Heart left ventricle (tissue), 16 donors: ENCODE measurements around the gene OGFR. TPM values are rescaled to one million over a fixed set of nuclear protein-coding genes. Genes with fewer than 3 reads are reported as not detected.

ENCODE experiments used
- ATAC-seq, 4 donors: fragments of 200-7000 bp; cut with Tn5 transposase; one replicate each; pipeline ENCODE4 v1.9.1; 2020 to 2022; ENCODE audit warnings: moderate library complexity in 4 of 4, mild to moderate bottlenecking in 3 of 4, moderate number of reproducible peaks in 1 of 4
- DNase-seq, 5 donors: peaks; one replicate each; pipeline ENCODE4 v3.0.0-alpha.2; 2020
- H3K27ac ChIP-seq, 12 donors: fragments of 200-600 bp; sonication (generic) in 4 of 12; one replicate each; pipeline versions ENCODE4 v1.5.0 to v1.8.0; 2016 to 2022; ENCODE audit warnings: mild to moderate bottlenecking in 2 of 12
- H3K27me3 ChIP-seq, 9 donors: fragments of 200-600 bp; sonication (generic) in 2 of 9; one replicate each; pipeline versions ENCODE4 v1.5.1 to v1.8.0; 2016 to 2022; ENCODE audit warnings: mild to moderate bottlenecking in 3 of 9
- H3K36me3 ChIP-seq, 9 donors: fragments of 200-600 bp; sonication (generic) in 2 of 9; one replicate each; pipeline versions ENCODE4 v1.5.0 to v1.8.0; 2018 to 2022; ENCODE audit warnings: mild to moderate bottlenecking in 2 of 9
- H3K4me1 ChIP-seq, 12 donors: fragments of 200-600 bp; sonication (generic) in 4 of 12; one replicate each; pipeline versions ENCODE4 v1.5.0 to v1.8.0; 2016 to 2022; ENCODE audit warnings: mild to moderate bottlenecking in 3 of 12
- H3K4me3 ChIP-seq, 12 donors: fragments of 200-600 bp; sonication (generic) in 4 of 12; one replicate each; pipeline versions ENCODE4 v1.5.0 to v1.8.0; 2017 to 2022; ENCODE audit warnings: mild to moderate bottlenecking in 9 of 12, moderate library complexity in 4 of 12
- H3K9me3 ChIP-seq, 12 donors: fragments of 200-600 bp; sonication (generic) in 4 of 12; one replicate each; pipeline versions ENCODE4 v1.5.0 to v1.8.0; 2016 to 2022; ENCODE audit warnings: mild to moderate bottlenecking in 1 of 12
- CTCF ChIP-seq, 12 donors: fragments of 200-600 bp; sonication (generic) in 4 of 12; IDR thresholded peaks; one replicate each; pipeline versions ENCODE4 v1.5.0 to v1.8.0; 2018 to 2022; ENCODE audit warnings: antibody characterized with exemption in 12 of 12, mild to moderate bottlenecking in 5 of 12
- POLR2A ChIP-seq, 2 donors: fragments of 450-650 bp; IDR thresholded peaks; one replicate each; pipeline ENCODE4 v1.6.1; 2017; ENCODE audit warnings: antibody characterized with exemption in 2 of 2, mild to moderate bottlenecking in 2 of 2, moderate library complexity in 2 of 2
- WGBS, 4 donors: extraction: QIAGEN DNeasy Blood & Tissue Kit in 2 of 4; methylation state at CpG; one replicate each; pipeline versions ENCODE4 v1.1.5 to v1.1.7; 2013 to 2018; 5-methylcytosine and 5-hydroxymethylcytosine counted together
- intact Hi-C, 10 donors: fragments of 100-400 bp; cut with DNase I; formaldehyde crosslinking; loops; one replicate each; pipeline versions ENCODE4 v1.11.1 to v1.14.2; 2022
- polyA plus RNA-seq, 2 donors: library from polyadenylated mRNA; stranded (reverse); fragments of 200-250 nt; gene quantifications; one replicate each; pipeline ENCODE4 v1.2.3, GENCODE V29; 2013
- total RNA-seq, 9 donors: library from RNA; depleted of rRNA in 2 of 9; stranded (reverse); fragments of >200 nt in 2 of 9; fragmentation: NEBNext Ultra II Directional in 3 of 9; extraction: Animal tissue kit (Norgen Biotek cat#: 25700) in 3 of 9; gene quantifications; one replicate each; pipeline versions ENCODE4 v1.1.0 to v1.2.4, GENCODE V29; 2016 to 2023
- donor health status: ischemic (EF 13 %, LVEDD 7.1; RV severe dilation, severe dysfunction).
- donor health status: healthy with polysubstance abuse.
- donor health status: DM: no; HTN: yes; CAD: no.
- donor health status: DM: no; HTN: no; CAD: no.
- donor health status: ischemic (EF 25% LVEDD 6.9; RV normal size, moderate dysfunction).
- donor health status: ischemic (EF 25% LVEDD 5.7; RV mildly dilated, moderate dysfunction).
- donor health status: healthy.
- donor health status: DM: yes; HTN: yes; CAD: no.
- donor health status: ischemic (EF 35%, LVEDD 5.7; RV mildly dilated, moderate dysfunction).
- donor health status: nonischemic (EF 11% LVEDD 7.7; RV severe dilation, severe dysfunction).
- donor health status: DM: yes; HTN: yes; CAD: no.
- donor health status: PGD.
- donor health status: ischemic (EF 29% LVEDD 5.4; RV normal size, mild dysfunction).
- donor health status: nonischemic (EF 23%, LVEDD 6.1; RV moderate dilation, normal function).

OGFR gene
- total and polyA plus RNA-seq, 11 donors, result 14.9 to 46.9 (median 21.2) TPM

DNA sequence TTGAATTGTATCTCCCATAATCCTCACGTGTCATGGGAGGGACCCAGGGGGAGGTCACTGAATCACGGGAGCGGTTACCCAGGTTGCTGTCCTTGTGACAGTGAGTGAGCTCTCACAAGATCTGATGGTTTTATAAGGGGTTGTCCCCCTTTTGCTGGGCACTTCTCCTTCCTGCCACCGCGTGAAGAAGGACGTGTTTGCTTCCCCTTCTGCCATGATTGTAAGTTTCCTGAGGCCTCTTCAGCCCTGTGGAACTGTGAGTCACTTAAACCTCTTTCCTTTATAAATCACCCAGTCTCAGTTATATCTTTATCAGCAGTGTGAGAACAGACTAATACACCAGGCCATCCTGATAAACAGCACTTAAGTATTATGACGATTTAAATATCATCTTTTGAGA lies 17.3 kb upstream of the OGFR start:
- no peaks in the 10 kb centered on the region for H3K27me3 ChIP-seq
- no peak for ATAC-seq
- H3K9me3 ChIP-seq, result no peaks in the 10 kb centered on the region
- TF ChIP-seq CTCF (IDR thresholded peaks at IDR 0.05) (no peak), POLR2A (IDR thresholded peaks at IDR 0.05) (no peak)
- H3K4me3 ChIP-seq, result no peak overlapping the region
- no peak for DNase-seq
- H3K27ac ChIP-seq, result no peak overlapping the region
- H3K4me1 ChIP-seq, result peaks cover 0 to 22% (median 10%) of the 10 kb centered on the region in 12 donors
- H3K36me3 ChIP-seq, result no peaks in the 10 kb centered on the region
- WGBS, 4 donors, result 78 to 88% (median 86%) methylated on average over 7 of the region's 7 CpGs
- intact Hi-C loops, result loop anchor here in 1 of 10 donors (10.0 kb wide), 1 partner anchor 283 kb away; no protein-coding TSS in a partner anchor

DNA sequence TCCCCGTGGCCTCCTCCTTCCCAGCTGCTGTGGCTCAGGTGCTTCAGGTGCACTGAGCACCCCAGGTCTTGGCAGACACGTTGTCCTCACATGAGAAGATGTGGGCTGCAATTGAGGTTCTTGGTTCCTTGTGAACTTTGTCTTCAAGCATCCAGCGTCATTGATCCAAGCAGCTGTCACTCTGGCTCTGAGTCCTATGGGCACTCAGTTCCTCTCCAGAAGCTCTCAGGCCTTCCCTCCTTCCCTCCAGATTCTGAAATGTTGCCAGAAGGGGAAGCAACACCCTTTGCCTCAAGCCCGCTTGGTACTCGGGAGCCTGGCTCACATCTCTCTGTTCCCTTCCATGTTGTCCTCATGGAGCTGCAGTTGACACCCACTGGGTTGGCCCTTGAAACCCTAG lies 16.8 kb upstream of the OGFR start:
- intact Hi-C loops, result loop anchor here in 1 of 10 donors (10.0 kb wide), 1 partner anchor 283 kb away; no protein-coding TSS in a partner anchor
- 86 to 89% (median 87%) methylated on average over 5 of the region's 5 CpGs for WGBS, 4 donors
- no peaks in the 10 kb centered on the region for H3K36me3 ChIP-seq
- H3K9me3 ChIP-seq, result no peaks in the 10 kb centered on the region
- H3K4me3 ChIP-seq, result no peak overlapping the region
- no peak for ATAC-seq
- H3K27ac ChIP-seq, result no peak overlapping the region
- H3K27me3 ChIP-seq, result no peaks in the 10 kb centered on the region
- TF ChIP-seq POLR2A (IDR thresholded peaks at IDR 0.05) (no peak), CTCF (IDR thresholded peaks at IDR 0.05) (no peak)
- peaks cover 0 to 16% (median 9%) of the 10 kb centered on the region in 12 donors for H3K4me1 ChIP-seq
- DNase-seq, result no peak

GRCh38 chr20:62788607-62789006 lies 16.0 kb upstream of the OGFR start:
- no peak overlapping the region for H3K4me3 ChIP-seq
- H3K9me3 ChIP-seq, result no peaks in the 10 kb centered on the region
- intact Hi-C loops, result loop anchor here in 1 of 10 donors (10.0 kb wide), 1 partner anchor 284 kb away; no protein-coding TSS in a partner anchor
- 66 to 73% (median 67%) methylated on average over 9 to 15 of the region's 15 CpGs for WGBS, 4 donors
- H3K4me1 ChIP-seq, result peaks cover 0 to 13% (median 5%) of the 10 kb centered on the region in 12 donors
- H3K27ac ChIP-seq, result no peak overlapping the region
- H3K27me3 ChIP-seq, result no peaks in the 10 kb centered on the region
- ATAC-seq, result no peak
- H3K36me3 ChIP-seq, result no peaks in the 10 kb centered on the region
- TF ChIP-seq POLR2A (IDR thresholded peaks at IDR 0.05) (no peak), CTCF (IDR thresholded peaks at IDR 0.05) (no peak)
- DNase-seq, result no peak

DNA sequence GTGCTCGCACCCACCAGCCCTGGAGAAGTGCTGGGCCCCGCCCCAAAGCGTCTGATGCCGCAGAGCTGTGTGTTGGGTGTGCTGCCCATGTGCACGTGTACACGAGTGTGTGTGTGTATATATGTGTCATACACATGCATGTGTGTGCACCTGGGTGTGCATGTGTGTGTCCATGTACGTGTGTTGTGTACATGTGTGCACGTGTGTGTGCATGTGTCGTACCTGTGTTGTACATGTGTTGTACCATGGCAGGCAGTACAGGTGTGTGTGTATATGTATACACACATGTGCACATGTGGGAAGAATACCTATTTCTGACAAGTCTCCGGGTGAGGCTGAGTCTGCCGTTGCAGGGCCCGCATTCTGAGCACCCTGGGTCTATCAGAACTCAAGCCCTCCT lies 14.6 kb upstream of the OGFR start:
- 84 to 95% (median 92%) methylated on average over 12 of the region's 12 CpGs for WGBS, 4 donors
- TF ChIP-seq CTCF (IDR thresholded peaks at IDR 0.05), result no peak
- no peak for TF ChIP-seq POLR2A (IDR thresholded peaks at IDR 0.05)
- H3K4me1 ChIP-seq, result peaks cover 0 to 24% (median 14%) of the 10 kb centered on the region in 12 donors
- DNase-seq (no peak), ATAC-seq (no peak)
- no peak overlapping the region for H3K27ac ChIP-seq
- H3K36me3 ChIP-seq, result no peaks in the 10 kb centered on the region
- H3K9me3 ChIP-seq, result no peaks in the 10 kb centered on the region
- intact Hi-C loops, result loop anchor here (2.0 to 10.0 kb wide), 11 partner anchors 121 to 488 kb away; partner anchors contain the start of genes ADRM1 (in 2 of the 10) and CABLES2 (in 2 of the 10)
- no peak overlapping the region for H3K4me3 ChIP-seq
- no peaks in the 10 kb centered on the region for H3K27me3 ChIP-seq
